ENCODE data around the gene MFAP3L. TPM values are rescaled to one million over a fixed set of nuclear protein-coding genes. Genes with fewer than 3 reads are reported as not detected.

MFAP3L gene
- total and polyA plus RNA-seq, 2 donors (not counting 3 experiments of a cell fraction or from before 2014, with no cell fraction given), result 0.22 to 0.23 TPM

- H3K36me3 ChIP-seq (ENCODE audit: control insufficient read depth in 2 of 2, extremely low read depth in 1 of 2, insufficient read depth in 2 of 2, low read length in 2 of 2), result no peaks in the 10 kb centered on the region
- no peaks in the 10 kb centered on the region for H4K20me1 ChIP-seq (replicated peaks; ENCODE audit: control insufficient read depth, extremely low read depth, insufficient read depth, low read length)
- DNase-seq (ENCODE audit: low read depth, low spot score) (no peak), FAIRE-seq (no peak)
- ChIA-PET CTCF (no interaction called here), POLR2A (no interaction called here)
- peaks cover 8 to 16% of the 10 kb centered on the region in 2 experiments for H3K27me3 ChIP-seq (ENCODE audit: control insufficient read depth in 2 of 2, insufficient read depth in 2 of 2, low read length in 2 of 2)
- TF ChIP-seq CTCF (IDR thresholded peaks at IDR 0.05; ENCODE audit: extremely low read depth in 1 of 2, insufficient read depth in 1 of 2, low read depth in 1 of 2, low read length in 2 of 2), result no peak
- no peak for TF ChIP-seq FOS (IDR thresholded peaks at IDR 0.05; ENCODE audit: borderline replicate concordance, insufficient read depth, low read length)
- no peak for TF ChIP-seq MYC (IDR thresholded peaks at IDR 0.05; ENCODE audit: low read depth, low read length)
- TF ChIP-seq POLR2A (IDR thresholded peaks at IDR 0.05; ENCODE audit: low read depth, low read length), result no peak
- no peak for TF ChIP-seq GATA2 (IDR thresholded peaks at IDR 0.05; ENCODE audit: insufficient read depth, insufficient read length, low read depth, low read length)
- TF ChIP-seq POLR2AphosphoS5 (IDR thresholded peaks at IDR 0.05; ENCODE audit: insufficient read depth, low read depth, low read length), result no peak
- no peak for TF ChIP-seq EZH2 (IDR thresholded peaks at IDR 0.05; ENCODE audit: borderline replicate concordance, low read depth, low read length, severe bottlenecking)
- no peak for TF ChIP-seq MAX (IDR thresholded peaks at IDR 0.05; ENCODE audit: insufficient read depth, insufficient read length)
- no peak for TF ChIP-seq JUN (IDR thresholded peaks at IDR 0.05; ENCODE audit: borderline replicate concordance, insufficient read depth, insufficient read length, low read depth)
- no peaks in the 10 kb centered on the region for H3K79me2 ChIP-seq (ENCODE audit: control insufficient read depth, insufficient read depth, low read length)
- no peaks in the 10 kb centered on the region for H3K4me1 ChIP-seq (ENCODE audit: control insufficient read depth, extremely low read depth, insufficient read depth, low read length)
- no peak overlapping the region for H3K4me3 ChIP-seq (replicated peaks in 1 of 3; ENCODE audit: insufficient read depth in 1 of 3, low read depth in 1 of 3, low read length in 3 of 3)
- H3K9ac ChIP-seq (replicated peaks; ENCODE audit: extremely low read depth, insufficient read depth, low read length), result no peak overlapping the region
- intact Hi-C loops (cut with micrococcal nuclease) (no loop called here), dilution Hi-C loops (cut with MboI; ENCODE audit: extremely low pct_ligation_motif_present, low sequenced_read_pairs) (no loop called here)
- no peaks in the 10 kb centered on the region for H3K9me1 ChIP-seq (replicated peaks; ENCODE audit: control insufficient read depth, extremely low read depth, insufficient read depth, low read length)
- no peaks in the 10 kb centered on the region for H3K9me3 ChIP-seq (replicated peaks; ENCODE audit: control insufficient read depth, insufficient read depth, low read length)
- no peak overlapping the region for H3K4me2 ChIP-seq (ENCODE audit: insufficient read depth, low read length)
- H3K27ac ChIP-seq (ENCODE audit: insufficient read depth, low read depth, low read length), result no peak overlapping the region
- H2AFZ ChIP-seq (ENCODE audit: low read depth, low read length), result no peak overlapping the region
- BruUV-seq (replicated peaks), result no TSS peak
Observed at GRCh38 chr4:170033999-170034398, 7.8 kb upstream of the MFAP3L start.

All from endothelial cell of umbilical vein (primary cell).